Measurements from ENCODE around the gene MUC2. TPM values are rescaled to one million over a fixed set of nuclear protein-coding genes. Genes with fewer than 3 reads are reported as not detected.

Gene MUC2
- total and polyA plus RNA-seq, 9 of the 15 experiments (the other 6 are each of a cell fraction or from before 2014, with no cell fraction given), result under 0.01 to 0.18 TPM; not detected in 7

DNA sequence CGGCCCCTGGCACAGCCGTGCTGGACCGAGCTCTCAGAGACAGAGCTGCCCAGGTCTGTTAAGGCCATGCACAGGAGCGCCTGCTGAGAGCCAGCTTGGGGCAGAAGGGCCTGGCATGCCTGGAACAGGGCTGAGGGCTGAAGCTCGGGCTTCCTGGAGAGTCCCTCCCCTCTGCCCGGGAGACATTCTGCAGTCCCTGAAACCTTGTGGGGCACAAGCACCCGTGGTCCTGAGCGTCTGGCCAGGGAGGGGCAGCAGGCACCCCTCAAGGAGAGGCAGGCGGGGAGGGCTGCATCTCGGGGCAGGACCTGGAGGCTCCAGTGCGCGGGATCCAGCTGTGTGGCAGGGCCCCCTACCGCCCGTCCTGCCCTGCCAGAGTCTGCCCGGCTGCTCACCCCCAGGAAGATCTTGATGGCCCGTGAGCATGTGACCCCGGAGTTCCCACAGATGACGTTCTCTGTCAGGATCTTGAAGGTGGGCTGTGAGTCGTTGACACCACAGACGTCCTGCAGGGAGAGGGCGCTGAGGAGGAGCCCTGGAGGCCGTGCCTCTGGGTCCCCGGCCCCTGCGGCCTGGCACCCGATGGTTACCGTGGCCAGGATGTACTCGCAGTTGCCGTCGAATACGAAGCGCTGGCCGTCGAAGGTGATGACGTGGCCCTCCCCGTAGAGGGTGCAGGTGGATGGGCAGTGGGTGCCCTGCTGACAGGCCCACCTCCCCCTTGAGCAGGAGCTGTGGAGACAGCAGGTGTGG, 49.1 kb upstream of the MUC2 start:
- Histone ChIP-seq H3K4me3 (no peak overlapping the region), H3K79me2 (ENCODE audit: control insufficient read depth, insufficient read depth, low read length) (no peaks in the 10 kb centered on the region), H3K9ac (ENCODE audit: insufficient read depth in 1 of 2, low read depth in 2 of 2, low read length in 2 of 2) (no peak overlapping the region), H3K9me3 (replicated peaks; ENCODE audit: control insufficient read depth, insufficient read depth, low read depth, low read length) (no peaks in the 10 kb centered on the region), H3K27ac (ENCODE audit: extremely low read depth, low read depth, low read length) (no peak overlapping the region), H3K9me1 (ENCODE audit: control insufficient read depth, insufficient read depth, low read length) (peaks cover 2% of the 10 kb centered on the region), H3K27me3 (ENCODE audit: control insufficient read depth in 2 of 2, insufficient read depth in 2 of 2, low read length in 2 of 2) (peaks cover 0 to 66% of the 10 kb centered on the region in 2 experiments; a peak in 3 of 5 replicates), H2AFZ (ENCODE audit: low read depth, low read length) (no peak overlapping the region), H3K36me3 (ENCODE audit: control insufficient read depth, insufficient read depth, low read length) (no peaks in the 10 kb centered on the region), H3K4me2 (ENCODE audit: insufficient read depth, low read length) (no peak overlapping the region), H4K20me1 (replicated peaks; ENCODE audit: control insufficient read depth, insufficient read depth, low read length) (no peaks in the 10 kb centered on the region; the same call in 1 of the 2 replicates), H3K4me1 (replicated peaks in 1 of 2; ENCODE audit: control insufficient read depth in 2 of 2, insufficient read depth in 2 of 2, low read length in 2 of 2) (peaks cover 0 to 60% of the 10 kb centered on the region in 2 experiments; a peak in 2 of 5 replicates)
- ATAC-seq (no peak), DNase-seq (ENCODE audit: extremely low read depth in 1 of 4, low spot score in 3 of 4) (no peak), FAIRE-seq (no peak)
- ChIA-PET CTCF (ENCODE audit: low intra/inter-chr PET ratio) (no interaction called here), POLR2A (no interaction called here)
- intact Hi-C loops (cut with micrococcal nuclease), result no loop called here
- WGBS (ENCODE audit: insufficient coverage, low coverage, missing lambda C conversion rate), result 11% methylated on average over 26 of the region's 35 CpGs
- no TSS peak for BruUV-seq (replicated peaks)
- in situ Hi-C loops (cut with MboI), result no loop called here
- TF ChIP-seq ZNF133 (CRISPR knock-in tag; IDR thresholded peaks at IDR 0.05), result no peak
- TF ChIP-seq ZNF121 (CRISPR knock-in tag; conservative IDR thresholded peaks at IDR 0.05), result 0 out of 2 replicates have a peak, but pooled peaks have one; percentile 7
- TF ChIP-seq NFIX (CRISPR knock-in tag; IDR thresholded peaks at IDR 0.05; ENCODE audit: low read depth), result no peak

DNA sequence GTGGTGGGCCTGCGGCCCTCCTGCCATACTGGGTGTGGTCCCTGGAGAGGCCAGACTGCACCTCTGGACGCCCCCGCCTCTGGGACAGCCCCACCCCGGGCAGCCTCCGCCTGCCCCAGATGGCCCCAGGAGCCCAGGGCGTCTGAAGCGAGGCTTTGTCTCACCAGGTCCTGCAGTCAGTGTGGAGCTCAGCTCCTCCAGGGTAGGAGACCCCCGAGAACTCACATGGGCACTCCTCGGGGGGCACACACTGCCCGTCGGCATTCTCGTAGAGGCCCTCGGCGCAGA, 48.6 kb upstream of the MUC2 start:
- ATAC-seq (no peak), DNase-seq (ENCODE audit: extremely low read depth in 1 of 4, low spot score in 3 of 4) (no peak), FAIRE-seq (no peak)
- peaks cover 0 to 62% of the 10 kb centered on the region in 2 experiments; a peak in 2 of 5 replicates for H3K4me1 ChIP-seq (replicated peaks in 1 of 2; ENCODE audit: control insufficient read depth in 2 of 2, insufficient read depth in 2 of 2, low read length in 2 of 2)
- CTCF ChIA-PET (ENCODE audit: low intra/inter-chr PET ratio), result no interaction called here
- no peak overlapping the region for H3K4me2 ChIP-seq (ENCODE audit: insufficient read depth, low read length)
- in situ Hi-C loops (cut with MboI) (no loop called here), intact Hi-C loops (cut with micrococcal nuclease) (no loop called here)
- no peak overlapping the region; a peak in 1 of 4 replicates for H3K9ac ChIP-seq (ENCODE audit: insufficient read depth in 1 of 2, low read depth in 2 of 2, low read length in 2 of 2)
- H3K79me2 ChIP-seq (ENCODE audit: control insufficient read depth, insufficient read depth, low read length), result no peaks in the 10 kb centered on the region
- H3K9me1 ChIP-seq (ENCODE audit: control insufficient read depth, insufficient read depth, low read length), result peaks cover 2% of the 10 kb centered on the region
- WGBS (ENCODE audit: insufficient coverage, low coverage, missing lambda C conversion rate), result 13% methylated on average over 14 of the region's 14 CpGs
- no peaks in the 10 kb centered on the region; the same call in 1 of the 2 replicates for H4K20me1 ChIP-seq (replicated peaks; ENCODE audit: control insufficient read depth, insufficient read depth, low read length)
- H3K27me3 ChIP-seq (ENCODE audit: control insufficient read depth in 2 of 2, insufficient read depth in 2 of 2, low read length in 2 of 2), result peaks cover 0 to 61% of the 10 kb centered on the region in 2 experiments; a peak in 3 of 5 replicates
- no peaks in the 10 kb centered on the region for H3K9me3 ChIP-seq (replicated peaks; ENCODE audit: control insufficient read depth, insufficient read depth, low read depth, low read length)
- H3K4me3 ChIP-seq, result no peak overlapping the region
- POLR2A ChIA-PET, result no interaction called here
- no peak overlapping the region for H2AFZ ChIP-seq (ENCODE audit: low read depth, low read length)
- no peaks in the 10 kb centered on the region for H3K36me3 ChIP-seq (ENCODE audit: control insufficient read depth, insufficient read depth, low read length)
- no peak overlapping the region for H3K27ac ChIP-seq (ENCODE audit: extremely low read depth, low read depth, low read length)
- BruUV-seq (replicated peaks), result no TSS peak
- TF ChIP-seq PTTG1 (tag; IDR thresholded peaks at IDR 0.05; ENCODE audit: low read depth) (no peak), NFATC3 (IDR thresholded peaks at IDR 0.05) (no peak), MEF2A (IDR thresholded peaks at IDR 0.05; ENCODE audit: control insufficient read depth, low read depth, low read length) (no peak), RBM39 (optimal IDR thresholded peaks at IDR 0.05; ENCODE audit: low read depth, low read length) (no peak)
- TF ChIP-seq, protein P1, sequence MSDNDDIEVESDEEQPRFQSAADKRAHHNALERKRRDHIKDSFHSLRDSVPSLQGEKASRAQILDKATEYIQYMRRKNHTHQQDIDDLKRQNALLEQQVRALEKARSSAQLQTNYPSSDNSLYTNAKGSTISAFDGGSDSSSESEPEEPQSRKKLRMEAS (CRISPR knock-in tag; IDR thresholded peaks at IDR 0.05), result no peak
- TF ChIP-seq, protein P2, sequence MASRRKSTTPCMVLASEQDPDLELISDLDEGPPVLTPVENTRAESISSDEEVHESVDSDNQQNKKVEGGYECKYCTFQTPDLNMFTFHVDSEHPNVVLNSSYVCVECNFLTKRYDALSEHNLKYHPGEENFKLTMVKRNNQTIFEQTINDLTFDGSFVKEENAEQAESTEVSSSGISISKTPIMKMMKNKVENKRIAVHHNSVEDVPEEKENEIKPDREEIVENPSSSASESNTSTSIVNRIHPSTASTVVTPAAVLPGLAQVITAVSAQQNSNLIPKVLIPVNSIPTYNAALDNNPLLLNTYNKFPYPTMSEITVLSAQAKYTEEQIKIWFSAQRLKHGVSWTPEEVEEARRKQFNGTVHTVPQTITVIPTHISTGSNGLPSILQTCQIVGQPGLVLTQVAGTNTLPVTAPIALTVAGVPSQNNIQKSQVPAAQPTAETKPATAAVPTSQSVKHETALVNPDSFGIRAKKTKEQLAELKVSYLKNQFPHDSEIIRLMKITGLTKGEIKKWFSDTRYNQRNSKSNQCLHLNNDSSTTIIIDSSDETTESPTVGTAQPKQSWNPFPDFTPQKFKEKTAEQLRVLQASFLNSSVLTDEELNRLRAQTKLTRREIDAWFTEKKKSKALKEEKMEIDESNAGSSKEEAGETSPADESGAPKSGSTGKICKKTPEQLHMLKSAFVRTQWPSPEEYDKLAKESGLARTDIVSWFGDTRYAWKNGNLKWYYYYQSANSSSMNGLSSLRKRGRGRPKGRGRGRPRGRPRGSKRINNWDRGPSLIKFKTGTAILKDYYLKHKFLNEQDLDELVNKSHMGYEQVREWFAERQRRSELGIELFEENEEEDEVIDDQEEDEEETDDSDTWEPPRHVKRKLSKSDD (conservative IDR thresholded peaks at IDR 0.05; ENCODE audit: low read length), result no peak
- TF ChIP-seq, protein P3, sequence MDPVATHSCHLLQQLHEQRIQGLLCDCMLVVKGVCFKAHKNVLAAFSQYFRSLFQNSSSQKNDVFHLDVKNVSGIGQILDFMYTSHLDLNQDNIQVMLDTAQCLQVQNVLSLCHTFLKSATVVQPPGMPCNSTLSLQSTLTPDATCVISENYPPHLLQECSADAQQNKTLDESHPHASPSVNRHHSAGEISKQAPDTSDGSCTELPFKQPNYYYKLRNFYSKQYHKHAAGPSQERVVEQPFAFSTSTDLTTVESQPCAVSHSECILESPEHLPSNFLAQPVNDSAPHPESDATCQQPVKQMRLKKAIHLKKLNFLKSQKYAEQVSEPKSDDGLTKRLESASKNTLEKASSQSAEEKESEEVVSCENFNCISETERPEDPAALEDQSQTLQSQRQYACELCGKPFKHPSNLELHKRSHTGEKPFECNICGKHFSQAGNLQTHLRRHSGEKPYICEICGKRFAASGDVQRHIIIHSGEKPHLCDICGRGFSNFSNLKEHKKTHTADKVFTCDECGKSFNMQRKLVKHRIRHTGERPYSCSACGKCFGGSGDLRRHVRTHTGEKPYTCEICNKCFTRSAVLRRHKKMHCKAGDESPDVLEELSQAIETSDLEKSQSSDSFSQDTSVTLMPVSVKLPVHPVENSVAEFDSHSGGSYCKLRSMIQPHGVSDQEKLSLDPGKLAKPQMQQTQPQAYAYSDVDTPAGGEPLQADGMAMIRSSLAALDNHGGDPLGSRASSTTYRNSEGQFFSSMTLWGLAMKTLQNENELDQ (CRISPR knock-in tag; IDR thresholded peaks at IDR 0.05; ENCODE audit: borderline replicate concordance), result no peak
